Breast epithelium (tissue), 4 donors: ENCODE results near the gene EXPH5. TPM values are rescaled to one million over a fixed set of nuclear protein-coding genes. Genes with fewer than 3 reads are reported as not detected.

ENCODE experiments used
- DNase-seq, 2 donors: peaks; one replicate each; pipeline ENCODE4 v3.0.0-alpha.2; 2019; ENCODE audit warnings: low spot score in 2 of 2
- H3K27ac ChIP-seq, 2 donors: fragments of 200-600 bp; sonication (generic) in 1 of 2; one replicate each; pipeline ENCODE4 v1.5.1; 2016 to 2019; ENCODE audit warnings: mild to moderate bottlenecking in 1 of 2
- H3K27me3 ChIP-seq, 2 donors: fragments of 200-600 bp; sonication (generic) in 1 of 2; one replicate each; pipeline versions ENCODE4 v1.5.1 to v1.6.0; 2017 to 2019; ENCODE audit warnings: control low read depth in 1 of 2, mild to moderate bottlenecking in 1 of 2
- H3K36me3 ChIP-seq: fragments of 200-600 bp; one replicate; pipeline ENCODE4 v1.5.1; 2019
- H3K4me1 ChIP-seq, 2 donors: fragments of 200-600 bp; sonication (generic); one replicate each; pipeline ENCODE4 v1.5.1; 2016 to 2019; ENCODE audit warnings: control low read depth in 1 of 2
- H3K4me3 ChIP-seq, 3 donors: fragments of 200-600 bp; sonication (generic); 1 replicate in 2 of 3; 2 replicates in 1 of 3; pipeline ENCODE4 v1.5.1; 2016 to 2019; ENCODE audit warnings: mild to moderate bottlenecking in 3 of 3, moderate library complexity in 2 of 3
- H3K9me3 ChIP-seq, 2 donors: fragments of 200-600 bp; sonication (generic) in 1 of 2; one replicate each; pipeline ENCODE4 v1.5.1; 2016 to 2019; ENCODE audit warnings: control low read depth in 1 of 2
- POLR2A ChIP-seq: fragments of 450-650 bp; IDR thresholded peaks from one replicate; pipeline ENCODE4 v1.6.1; 2016; ENCODE audit warnings: antibody characterized with exemption, mild to moderate bottlenecking, moderate library complexity
- POLR2AphosphoS5 ChIP-seq, 3 donors: sonication (generic); formaldehyde crosslinking; IDR thresholded peaks; one replicate each; pipeline ENCODE4 v1.6.1; 2017; ENCODE audit warnings: antibody characterized with exemption in 3 of 3
- intact Hi-C: fragments of 100-400 bp; cut with DNase I; formaldehyde crosslinking; loops from one replicate; pipeline ENCODE4 v1.15.1; 2023; ENCODE audit warnings: low total_unique reads
- total RNA-seq, 3 donors: library from RNA; depleted of rRNA; stranded (reverse); fragments of >200 nt; gene quantifications; one replicate each; pipeline ENCODE4 v1.1.0, GENCODE V29; 2016
- TF ChIP-seq, protein P1 (sequence below), 3 donors: fragments of 450-650 bp; IDR thresholded peaks; one replicate each; pipeline ENCODE4 v1.5.1; 2016 to 2017; ENCODE audit warnings: antibody characterized with exemption in 3 of 3, mild to moderate bottlenecking in 3 of 3, moderate library complexity in 3 of 3

The EXPH5 gene
- total RNA-seq, 3 donors from 2014 or later: 3.2 to 16.8 (median 8.8) TPM

DNA sequence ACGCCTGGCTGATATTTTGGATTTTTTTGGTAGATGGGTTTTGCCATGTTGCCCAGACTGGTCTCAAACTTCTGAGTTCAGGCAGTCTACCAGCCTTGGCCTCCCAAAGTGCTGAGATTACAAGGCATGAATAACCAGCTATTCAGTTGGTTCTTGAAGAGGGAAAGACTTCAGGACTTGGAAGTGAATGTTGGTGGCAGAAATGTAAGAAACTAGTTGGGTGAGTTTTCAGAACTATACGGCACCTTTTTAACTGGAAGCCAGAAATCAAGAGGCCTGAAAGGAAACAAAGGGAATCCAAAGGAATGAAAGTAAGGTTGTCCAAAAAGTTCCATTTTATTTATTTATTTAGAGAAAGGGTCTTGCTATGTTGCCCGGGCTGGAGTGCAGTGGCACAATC lies 98.2 kb downstream of the EXPH5 start:
- DNase-seq: no peak
- intact Hi-C loops: no loop called here
- Histone ChIP-seq H3K9me3 (no peaks in the 10 kb centered on the region), H3K36me3 (no peaks in the 10 kb centered on the region), H3K27me3 (no peaks in the 10 kb centered on the region), H3K4me3 (no peak overlapping the region), H3K4me1 (no peaks in the 10 kb centered on the region), H3K27ac (peak overlapping the region; percentile 13 to 42)
- TF ChIP-seq POLR2A: no peak
- no peak for TF ChIP-seq POLR2AphosphoS5 (IDR thresholded peaks at IDR 0.05)
- TF ChIP-seq, protein P1, sequence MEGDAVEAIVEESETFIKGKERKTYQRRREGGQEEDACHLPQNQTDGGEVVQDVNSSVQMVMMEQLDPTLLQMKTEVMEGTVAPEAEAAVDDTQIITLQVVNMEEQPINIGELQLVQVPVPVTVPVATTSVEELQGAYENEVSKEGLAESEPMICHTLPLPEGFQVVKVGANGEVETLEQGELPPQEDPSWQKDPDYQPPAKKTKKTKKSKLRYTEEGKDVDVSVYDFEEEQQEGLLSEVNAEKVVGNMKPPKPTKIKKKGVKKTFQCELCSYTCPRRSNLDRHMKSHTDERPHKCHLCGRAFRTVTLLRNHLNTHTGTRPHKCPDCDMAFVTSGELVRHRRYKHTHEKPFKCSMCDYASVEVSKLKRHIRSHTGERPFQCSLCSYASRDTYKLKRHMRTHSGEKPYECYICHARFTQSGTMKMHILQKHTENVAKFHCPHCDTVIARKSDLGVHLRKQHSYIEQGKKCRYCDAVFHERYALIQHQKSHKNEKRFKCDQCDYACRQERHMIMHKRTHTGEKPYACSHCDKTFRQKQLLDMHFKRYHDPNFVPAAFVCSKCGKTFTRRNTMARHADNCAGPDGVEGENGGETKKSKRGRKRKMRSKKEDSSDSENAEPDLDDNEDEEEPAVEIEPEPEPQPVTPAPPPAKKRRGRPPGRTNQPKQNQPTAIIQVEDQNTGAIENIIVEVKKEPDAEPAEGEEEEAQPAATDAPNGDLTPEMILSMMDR (IDR thresholded peaks at IDR 0.05): no peak

DNA sequence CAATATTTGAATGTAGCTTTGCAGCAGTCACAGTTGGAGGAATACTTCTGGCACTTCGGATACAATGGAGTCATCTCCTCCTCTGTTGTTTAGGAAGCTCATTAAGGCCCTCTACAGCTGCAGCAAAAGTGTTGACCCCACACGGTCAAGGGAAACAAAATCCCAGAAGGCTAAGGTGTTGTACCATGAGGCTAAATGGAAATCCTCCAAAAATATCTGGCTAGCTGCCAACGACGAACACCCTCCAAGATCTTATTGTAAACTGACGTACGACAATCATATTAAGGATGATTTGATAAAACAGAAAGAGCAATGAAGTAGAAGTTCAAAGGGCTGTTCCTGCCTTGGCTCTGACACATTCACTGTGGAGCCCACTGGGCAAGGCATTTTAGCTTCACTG lies 99.4 kb downstream of the EXPH5 start:
- intact Hi-C loops: no loop called here
- no peak for DNase-seq
- no peaks in the 10 kb centered on the region for H3K36me3 ChIP-seq
- no peaks in the 10 kb centered on the region for H3K9me3 ChIP-seq
- H3K27me3 ChIP-seq: no peaks in the 10 kb centered on the region
- H3K4me1 ChIP-seq: no peaks in the 10 kb centered on the region
- no peak overlapping the region for H3K27ac ChIP-seq
- TF ChIP-seq POLR2AphosphoS5 (IDR thresholded peaks at IDR 0.05) (no peak), POLR2A (no peak)
- TF ChIP-seq, protein P1 (IDR thresholded peaks at IDR 0.05): no peak
- no peak overlapping the region for H3K4me3 ChIP-seq

DNA sequence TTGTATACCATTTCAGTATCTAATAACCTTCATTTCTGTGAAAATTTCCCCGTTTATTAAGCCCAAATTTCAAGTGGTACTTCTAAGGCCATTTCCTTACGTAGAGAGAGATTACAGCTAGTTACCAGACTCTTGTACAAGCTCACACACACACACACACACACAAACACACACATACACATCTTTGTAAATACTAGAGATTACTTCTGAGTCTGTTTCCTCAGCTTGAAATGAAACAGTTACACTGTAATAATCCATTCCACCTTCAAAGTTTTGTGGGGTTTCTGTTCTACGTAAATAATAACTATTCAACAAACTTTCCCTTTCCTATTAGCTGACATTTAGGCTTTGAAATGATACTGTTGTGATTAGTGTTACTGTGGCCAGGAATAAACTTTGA lies 101.6 kb downstream of the EXPH5 start:
- no peaks in the 10 kb centered on the region for H3K27me3 ChIP-seq
- no peak overlapping the region for H3K4me3 ChIP-seq
- no peaks in the 10 kb centered on the region for H3K9me3 ChIP-seq
- H3K4me1 ChIP-seq: no peaks in the 10 kb centered on the region
- DNase-seq: no peak
- no peaks in the 10 kb centered on the region for H3K36me3 ChIP-seq
- intact Hi-C loops: no loop called here
- no peak overlapping the region for H3K27ac ChIP-seq
- TF ChIP-seq POLR2AphosphoS5 (IDR thresholded peaks at IDR 0.05) (no peak), POLR2A (no peak)
- TF ChIP-seq, protein P1 (IDR thresholded peaks at IDR 0.05): no peak

DNA sequence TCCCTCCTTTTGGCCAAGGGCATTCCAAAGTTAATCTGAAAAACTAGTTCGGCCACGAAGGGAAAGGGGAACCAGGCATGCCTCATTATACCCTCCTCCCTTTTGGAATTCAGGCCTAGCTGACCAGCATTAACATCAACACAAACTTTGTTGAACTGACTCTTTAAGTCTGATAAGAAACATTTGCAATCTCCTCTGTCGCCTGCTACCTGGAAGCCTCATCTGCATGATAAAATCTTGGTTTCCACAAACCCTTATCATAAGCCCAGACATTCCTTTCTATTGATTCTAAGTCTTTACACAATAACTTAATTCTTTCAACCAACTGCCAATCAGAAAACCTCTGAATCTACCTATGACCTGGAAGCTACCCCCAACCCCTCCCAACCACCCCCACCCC lies 106.7 kb downstream of the EXPH5 start:
- TF ChIP-seq POLR2AphosphoS5 (IDR thresholded peaks at IDR 0.05) (no peak), POLR2A (no peak)
- TF ChIP-seq, protein P1 (IDR thresholded peaks at IDR 0.05): no peak
- Histone ChIP-seq H3K36me3 (no peaks in the 10 kb centered on the region), H3K9me3 (no peaks in the 10 kb centered on the region), H3K4me1 (no peaks in the 10 kb centered on the region), H3K4me3 (no peak overlapping the region), H3K27ac (no peak overlapping the region), H3K27me3 (no peaks in the 10 kb centered on the region)
- intact Hi-C loops: no loop called here
- DNase-seq: no peak

DNA sequence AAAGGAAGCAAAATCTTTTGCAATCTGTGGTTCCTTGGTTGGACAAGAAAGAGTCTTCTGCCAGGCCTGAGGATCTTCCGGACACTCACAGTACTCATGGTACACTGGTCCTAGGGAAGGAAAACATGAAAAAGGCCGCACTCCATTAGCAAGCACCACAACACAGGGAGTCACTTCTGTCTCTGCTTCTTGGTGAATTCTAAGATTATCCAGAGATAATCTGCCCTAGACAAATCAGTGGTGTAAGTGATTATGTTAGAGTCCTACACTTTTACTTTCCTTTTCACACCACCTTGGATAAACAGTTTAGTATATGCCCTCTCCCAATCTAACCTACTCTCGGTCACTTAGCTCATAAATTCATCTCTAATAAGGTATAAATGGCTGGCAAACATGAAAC lies 107.2 kb downstream of the EXPH5 start:
- TF ChIP-seq, protein P1 (IDR thresholded peaks at IDR 0.05): no peak
- TF ChIP-seq POLR2AphosphoS5 (IDR thresholded peaks at IDR 0.05) (no peak), POLR2A (no peak)
- H3K9me3 ChIP-seq: no peaks in the 10 kb centered on the region
- H3K27ac ChIP-seq: no peak overlapping the region
- no peaks in the 10 kb centered on the region for H3K27me3 ChIP-seq
- no peaks in the 10 kb centered on the region for H3K4me1 ChIP-seq
- no peaks in the 10 kb centered on the region for H3K36me3 ChIP-seq
- H3K4me3 ChIP-seq: no peak overlapping the region
- no peak for DNase-seq
- intact Hi-C loops: no loop called here
